GM19351 (cell line): ENCODE measurements around the gene FAM131C.
"Not testable (repeated sequence)": the region's sequence is repeated elsewhere in the genome, so short reads cannot be mapped to it uniquely, and the experiment has no call there.

Source experiments
- ATAC-seq: cut with Tn5 transposase; IDR thresholded peaks from one replicate; pipeline ENCODE4 v1.9.1; 2021; ENCODE audit warnings: mild to moderate bottlenecking, moderate library complexity; ENCODE audit not compliant: unreplicated experiment

FAM131C gene

GRCh38 chr1:16041200-16041599, 32.3 kb downstream of the FAM131C start:
- no peak for ATAC-seq

GRCh38 chr1:16039871-16040270, 33.6 kb downstream of the FAM131C start:
- ATAC-seq, result not testable (repeated sequence)

GRCh38 chr1:16038620-16038912, 34.9 kb downstream of the FAM131C start:
- no peak for ATAC-seq

GRCh38 chr1:16036461-16036860, 37.0 kb downstream of the FAM131C start:
- ATAC-seq, result not testable (repeated sequence)

- not testable (repeated sequence) for ATAC-seq
These were observed 40.3 kb downstream of the FAM131C start for GRCh38 chr1:16033103-16033632.

- peak; percentile 69 for ATAC-seq
These were observed 40.9 kb downstream of the FAM131C start for GRCh38 chr1:16032388-16033102.

GRCh38 chr1:16031551-16031950, 41.9 kb downstream of the FAM131C start:
- ATAC-seq, result no peak

- ATAC-seq, result no peak
These were observed 44.2 kb downstream of the FAM131C start for GRCh38 chr1:16029288-16029687.

- ATAC-seq, result not testable (repeated sequence)
These were observed 44.5 kb downstream of the FAM131C start for GRCh38 chr1:16029003-16029268.

GRCh38 chr1:16028237-16029002, 45.0 kb downstream of the FAM131C start:
- no peak for ATAC-seq

GRCh38 chr1:16026723-16027484, 46.5 kb downstream of the FAM131C start:
- ATAC-seq, result no peak

- ATAC-seq, result not testable (repeated sequence)
These were observed 47.1 kb downstream of the FAM131C start for GRCh38 chr1:16026302-16026701.

- no peak for ATAC-seq
These were observed 50.3 kb downstream of the FAM131C start for GRCh38 chr1:16023050-16023653.

GRCh38 chr1:16022393-16022792, 51.1 kb downstream of the FAM131C start:
- no peak for ATAC-seq

GRCh38 chr1:16021681-16022080, 51.8 kb downstream of the FAM131C start, which contains the start of gene CLCNKA:
Gene CLCNKA (plus strand): TSS chr1:16022036. CDS start chr1:16022620, 584 bp downstream.
- ATAC-seq, result no peak

GRCh38 chr1:16020878-16021277, 52.6 kb downstream of the FAM131C start:
- not testable (repeated sequence) for ATAC-seq

GRCh38 chr1:16020325-16020724, 53.1 kb downstream of the FAM131C start:
- no peak for ATAC-seq

GRCh38 chr1:16019644-16020277, 53.7 kb downstream of the FAM131C start:
- ATAC-seq, result no peak

GRCh38 chr1:16018749-16019643, 54.5 kb downstream of the FAM131C start:
- ATAC-seq, result no peak

- ATAC-seq, result no peak
These were observed 55.1 kb downstream of the FAM131C start for GRCh38 chr1:16018308-16018707.
